ENCODE measurements around the gene IGSF21.

- TF ChIP-seq POLR2A (IDR thresholded peaks at IDR 0.05; ENCODE audit: low read length) (no peak), GATA1 (IDR thresholded peaks at IDR 0.05; ENCODE audit: low read depth, low read length) (no peak)
Measured at GRCh38 chr1:18398791-18399530, 291.4 kb downstream of the IGSF21 start.
